ENCODE results near the gene SYNGAP1.

The SYNGAP1 gene

DNA sequence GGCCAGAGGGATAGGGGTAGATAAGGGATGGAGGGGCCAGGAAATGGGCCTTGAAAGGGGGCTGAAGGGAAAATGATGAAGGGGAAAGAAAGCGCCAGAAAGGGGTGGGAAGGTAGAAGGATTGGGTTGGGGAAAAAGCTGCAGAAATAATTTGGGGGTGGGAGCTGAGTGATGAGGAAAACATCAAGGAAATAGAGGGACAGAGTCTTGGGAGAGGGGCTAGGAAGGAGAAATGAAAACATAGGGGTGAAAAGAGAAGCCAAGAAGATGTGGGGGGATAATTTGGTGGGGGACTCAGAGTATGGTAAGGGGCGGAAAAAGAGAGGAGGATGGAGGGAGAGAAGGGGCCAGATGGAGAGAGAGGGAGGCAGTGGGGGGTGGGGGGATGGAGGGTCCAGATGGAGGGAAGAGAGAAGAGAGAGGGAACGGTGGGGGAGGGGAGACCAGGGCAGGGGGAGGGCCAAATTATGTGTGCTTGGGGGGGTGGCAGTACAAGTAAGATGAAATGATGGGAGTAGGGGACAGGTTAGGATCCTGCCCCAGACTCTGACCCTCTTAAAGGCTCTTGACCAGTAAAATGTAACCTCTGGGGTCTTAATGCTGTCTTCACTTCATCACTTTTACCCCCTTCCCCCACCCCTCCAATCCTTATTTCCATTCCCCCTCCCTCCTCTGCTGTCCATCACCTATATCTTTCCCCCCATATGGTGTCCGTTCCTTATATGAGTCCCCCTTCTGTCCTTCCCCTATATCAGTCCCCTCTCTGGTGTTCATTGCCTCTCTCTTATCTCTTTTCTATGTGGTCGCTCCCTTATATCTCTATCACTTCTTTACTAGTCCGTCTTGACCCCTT lies 852 bp downstream of the SYNGAP1 start:
- no peak for DNase-seq (ENCODE audit: low read depth in 2 of 3, low spot score in 2 of 3)

DNA sequence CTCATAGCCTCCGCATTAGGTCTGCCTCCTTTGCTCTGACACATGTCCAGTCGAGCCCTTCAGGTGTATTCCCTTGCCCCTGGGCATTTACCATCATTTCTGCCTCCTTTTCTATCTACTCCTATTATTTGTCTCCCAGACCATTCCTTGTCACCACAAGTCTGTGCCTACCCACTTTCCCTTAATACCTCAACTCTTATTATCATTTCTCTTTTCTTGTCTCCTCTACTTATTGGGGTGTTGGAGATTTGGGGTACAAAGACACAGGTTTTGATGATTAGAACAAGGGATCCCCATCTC lies 1.4 kb downstream of the SYNGAP1 start:
- DNase-seq (ENCODE audit: low read depth in 2 of 3, low spot score in 2 of 3), result no peak

DNA sequence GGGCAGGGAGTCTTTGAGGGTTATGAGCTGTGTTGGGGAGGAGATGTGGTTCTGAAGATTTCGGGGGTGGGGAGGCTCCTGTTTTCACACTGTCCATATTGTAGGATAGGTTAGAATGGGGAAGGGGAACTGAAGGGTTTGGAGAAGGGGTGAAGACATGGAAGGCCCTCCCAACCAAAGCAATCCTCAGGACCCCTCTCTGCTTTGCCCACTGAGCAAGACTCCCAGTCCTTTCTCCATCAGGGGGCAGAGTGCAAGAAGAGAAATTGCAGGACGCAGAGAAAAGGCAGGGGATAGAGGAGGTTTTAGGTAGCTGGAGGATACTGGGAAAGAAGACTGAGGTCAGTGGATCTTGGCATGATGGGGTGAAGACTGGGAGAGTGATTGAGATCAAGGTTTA lies 3.9 kb downstream of the SYNGAP1 start:
- DNase-seq (ENCODE audit: low read depth in 2 of 3, low spot score in 2 of 3), result no peak

DNA sequence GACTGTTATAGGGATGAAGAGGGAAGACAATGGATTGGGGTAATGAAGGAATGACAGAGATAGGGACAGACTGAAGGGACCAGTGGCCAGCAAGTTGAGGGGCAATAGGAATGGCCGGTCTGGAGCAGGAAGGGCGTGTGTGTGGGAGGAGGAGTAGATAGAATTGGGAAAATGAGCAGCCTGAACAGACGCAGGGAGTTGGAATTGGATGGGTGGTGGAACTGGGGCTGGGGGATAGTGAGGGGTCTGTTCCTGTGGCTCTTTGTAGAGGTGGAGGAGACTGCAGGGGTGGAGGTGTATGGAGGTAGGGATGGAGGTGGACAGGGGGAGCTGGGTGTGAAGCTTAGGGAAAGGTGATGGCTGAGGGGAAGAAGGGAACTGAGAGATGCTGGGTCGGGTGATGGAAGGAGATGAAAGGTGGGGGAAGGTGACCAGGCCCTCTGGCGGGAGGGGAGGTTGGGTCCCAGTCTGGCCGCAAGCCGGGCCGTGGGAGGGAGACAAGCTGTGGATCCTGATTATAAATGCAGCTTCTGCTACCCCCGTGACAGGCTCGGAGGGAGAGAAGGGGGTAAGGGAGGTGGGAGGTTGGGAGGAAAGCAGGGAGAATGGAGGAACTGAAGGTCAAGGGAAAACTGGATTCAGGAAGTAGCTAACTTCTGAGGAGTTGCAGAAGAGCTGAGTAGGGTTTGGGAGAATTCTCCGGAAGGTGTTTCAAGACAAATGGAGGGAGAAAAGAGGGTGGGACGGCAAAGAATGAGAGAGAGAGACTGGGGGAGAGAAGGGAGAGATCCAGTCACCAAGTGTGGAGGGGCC lies 5.2 kb downstream of the SYNGAP1 start:
- DNase-seq (ENCODE audit: low read depth in 2 of 3, low spot score in 2 of 3), result no peak

DNA sequence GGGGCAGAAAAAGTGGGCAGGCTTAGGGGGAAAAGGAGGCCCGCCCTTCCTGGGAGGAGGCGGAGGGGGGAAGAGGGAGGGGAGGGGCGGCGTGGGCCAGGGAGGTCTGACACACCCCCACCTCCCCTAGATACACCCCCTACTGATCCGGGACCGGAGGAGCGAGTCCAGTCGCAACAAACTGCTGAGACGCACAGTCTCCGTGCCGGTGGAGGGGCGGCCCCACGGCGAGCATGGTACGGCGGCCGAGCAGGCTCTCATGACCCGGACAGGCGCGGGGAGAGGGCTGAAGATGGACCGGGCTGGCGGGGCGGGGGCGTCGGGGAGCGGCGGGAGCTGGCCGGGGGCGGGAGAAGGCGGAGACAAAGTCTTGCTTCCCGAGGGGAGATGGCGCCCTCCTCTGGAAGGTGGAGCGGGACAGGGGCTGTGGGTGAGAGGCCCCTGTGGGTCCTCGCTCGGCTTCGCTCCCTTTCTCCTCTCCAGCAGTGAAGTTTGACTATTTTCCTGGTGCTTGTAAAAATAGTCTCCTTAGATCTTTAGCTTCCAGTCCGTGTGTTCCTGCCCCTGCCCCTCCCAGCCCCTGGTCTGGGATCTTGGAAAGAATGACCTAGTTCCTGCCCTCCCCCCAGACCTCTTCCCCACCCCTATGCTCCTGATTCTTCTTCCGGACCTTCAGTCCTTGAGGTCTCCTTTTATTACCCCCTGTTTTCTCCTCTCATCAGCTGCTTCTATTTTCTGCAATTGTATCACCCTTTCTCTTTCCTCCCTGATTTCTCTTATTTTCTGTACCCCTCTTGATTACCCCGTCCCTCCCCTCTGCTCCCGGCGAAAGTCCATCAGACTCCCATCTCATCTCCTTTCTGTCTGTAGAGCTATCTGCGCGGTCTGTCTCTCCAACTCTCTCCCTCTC lies 6.1 kb downstream of the SYNGAP1 start:
- peak in 2 of 3 experiments; percentile 56 to 68 for DNase-seq (ENCODE audit: low read depth in 2 of 3, low spot score in 2 of 3)

DNA sequence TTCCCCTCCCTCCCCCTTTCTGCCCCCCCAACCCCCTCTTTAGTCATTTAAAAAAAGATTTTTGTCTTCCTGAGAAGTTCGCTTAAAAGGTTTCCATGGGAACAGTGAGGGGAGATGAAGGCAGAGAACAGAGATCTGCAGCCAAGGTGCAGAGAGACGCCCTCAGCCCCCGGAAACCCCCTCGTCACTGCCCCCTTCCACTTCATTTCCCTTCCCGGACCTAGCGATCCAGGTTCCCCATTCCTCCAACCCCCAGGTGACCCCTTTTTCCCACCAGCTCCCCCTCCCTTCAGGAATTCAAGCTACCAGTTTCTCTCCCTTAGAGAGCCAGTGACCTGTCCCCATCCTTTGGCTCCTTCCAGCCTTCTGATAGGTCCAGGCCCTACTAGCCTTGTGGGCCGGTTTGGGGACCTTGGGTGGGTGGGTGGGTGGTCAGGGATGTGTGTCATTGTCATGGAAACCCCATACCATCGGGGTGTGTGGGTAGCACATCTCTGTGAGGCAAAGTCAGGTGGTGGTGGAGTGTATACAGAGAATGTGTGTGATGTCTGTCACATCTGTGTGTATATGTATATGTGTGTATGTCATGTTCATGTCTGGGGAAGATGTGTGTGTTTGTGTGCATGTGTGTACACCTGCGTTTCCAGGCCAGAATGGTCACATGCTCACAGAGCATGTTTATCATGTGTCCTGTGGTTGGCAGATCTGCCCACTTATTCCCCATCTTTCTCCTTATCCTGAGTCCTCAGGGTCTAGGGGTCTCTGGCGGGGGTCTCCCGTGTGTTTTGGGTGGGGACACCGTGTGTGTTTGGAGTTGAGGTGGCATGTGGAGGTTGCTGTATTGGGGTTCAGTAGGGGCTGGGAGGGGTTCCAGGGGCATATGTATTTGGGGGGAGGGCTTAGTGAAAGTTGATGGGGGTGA lies 7.0 kb downstream of the SYNGAP1 start:
- no peak for DNase-seq (ENCODE audit: low read depth in 2 of 3, low spot score in 2 of 3)

DNA sequence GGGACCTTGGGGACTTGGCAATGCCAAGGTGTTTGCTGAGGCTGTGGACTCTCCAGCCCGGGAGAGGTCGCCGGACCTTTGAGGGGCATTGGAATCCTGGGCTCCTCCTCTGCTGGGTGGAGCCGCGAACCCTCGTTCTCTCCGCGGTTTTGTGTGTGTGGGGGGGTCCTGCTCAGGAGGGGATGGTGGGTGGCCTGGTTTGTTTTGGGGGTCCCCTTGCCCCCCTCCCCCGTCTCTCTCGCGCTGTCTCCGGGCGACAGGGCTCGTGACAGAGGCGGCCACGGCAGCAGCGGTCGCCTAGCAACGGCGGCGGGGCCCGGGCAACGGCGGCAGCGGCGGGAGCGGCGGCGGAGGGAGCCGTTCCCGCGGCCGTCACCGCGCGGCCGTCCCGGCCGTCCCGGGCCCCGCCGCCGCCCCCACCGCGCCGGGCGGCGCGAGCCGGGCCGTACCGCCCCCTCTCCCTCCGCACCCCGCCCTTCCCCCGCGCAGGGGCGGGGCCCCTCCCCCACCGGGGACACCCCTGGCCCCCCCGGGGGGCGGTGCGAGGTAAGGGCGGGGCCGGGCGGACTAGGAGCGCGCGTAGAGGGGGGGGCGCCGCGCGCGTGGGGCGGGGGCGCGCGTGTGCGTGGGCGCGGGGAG lies 7.8 kb downstream of the SYNGAP1 start:
- peak in 1 of 3 experiments; percentile 28 for DNase-seq (ENCODE audit: low read depth in 2 of 3, low spot score in 2 of 3)

DNA sequence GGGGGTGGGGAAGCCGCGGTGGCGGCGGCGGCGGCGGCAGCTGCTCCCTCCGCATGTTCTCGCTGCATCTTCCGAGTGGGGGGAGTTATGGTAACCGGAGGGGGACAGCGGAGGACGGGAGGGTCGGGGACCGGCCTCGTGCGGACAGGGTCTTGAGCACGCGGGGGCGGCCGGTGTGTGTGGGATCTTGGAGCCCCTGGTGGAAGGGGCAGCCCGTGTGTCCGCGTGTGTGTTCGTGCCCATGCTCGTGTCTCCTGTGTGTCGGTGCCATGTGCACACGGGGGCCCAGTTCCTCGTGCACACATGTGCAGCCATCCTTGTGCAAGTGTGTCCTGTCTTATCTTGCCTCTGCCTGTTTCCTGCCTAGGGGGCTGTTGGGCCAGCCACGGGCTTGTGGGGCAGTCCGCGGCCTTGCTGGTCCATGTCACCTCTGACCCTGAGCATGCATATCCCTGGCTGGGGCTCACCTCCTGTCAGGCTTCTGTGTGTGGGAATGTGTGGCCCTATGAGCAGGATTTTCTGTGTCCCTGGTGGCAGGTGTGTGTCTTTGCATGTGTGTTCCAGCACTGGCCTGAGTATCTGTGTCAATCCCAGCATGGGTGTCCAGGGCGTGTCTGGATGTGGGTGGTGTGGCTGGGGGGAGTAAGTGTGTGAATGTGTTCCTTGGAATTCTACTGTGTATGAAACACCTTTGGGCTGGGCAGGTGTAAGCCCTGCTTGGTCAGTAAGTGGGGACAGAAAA lies 8.5 kb downstream of the SYNGAP1 start:
- DNase-seq (ENCODE audit: low read depth in 2 of 3, low spot score in 2 of 3), result no peak

DNA sequence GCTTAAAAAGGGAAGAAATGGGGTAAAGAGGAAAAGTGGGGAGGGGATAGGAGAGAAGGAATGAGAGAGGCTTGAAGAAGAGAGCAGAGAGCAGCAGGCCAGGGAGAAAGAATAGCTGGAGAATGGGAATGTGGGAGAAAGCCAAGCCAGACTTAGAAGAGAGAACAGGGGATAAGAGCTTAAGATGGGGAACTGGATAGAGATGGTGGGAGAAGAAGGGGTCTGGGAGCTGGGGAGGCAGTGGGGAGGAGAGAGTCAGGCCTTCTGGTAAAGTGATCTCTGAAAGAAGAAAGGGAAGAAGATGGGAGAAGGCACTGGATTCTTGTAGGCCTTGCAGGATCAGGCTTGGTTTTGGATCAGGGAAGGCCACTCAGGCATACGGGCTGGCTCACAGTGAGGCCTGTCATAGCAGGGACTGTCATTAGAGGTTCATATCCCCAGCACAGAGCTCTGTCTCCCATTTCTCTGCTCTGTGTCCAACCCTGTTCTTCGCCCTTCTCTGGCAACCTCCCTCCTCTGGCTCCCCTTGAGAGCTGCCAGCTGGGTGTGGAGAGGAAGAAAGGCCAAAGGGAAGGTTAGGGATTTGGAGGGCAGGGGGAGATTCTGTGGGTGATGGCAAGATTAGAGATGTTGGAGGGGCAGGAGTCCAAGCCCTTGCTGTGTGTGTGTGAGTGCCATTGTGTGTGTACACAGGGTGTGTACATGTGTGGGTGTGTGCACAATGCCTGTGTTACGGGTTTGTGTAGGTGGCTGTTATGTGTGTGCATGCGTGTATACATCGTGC lies 9.3 kb downstream of the SYNGAP1 start:
- DNase-seq (ENCODE audit: low read depth in 2 of 3, low spot score in 2 of 3), result no peak

DNA sequence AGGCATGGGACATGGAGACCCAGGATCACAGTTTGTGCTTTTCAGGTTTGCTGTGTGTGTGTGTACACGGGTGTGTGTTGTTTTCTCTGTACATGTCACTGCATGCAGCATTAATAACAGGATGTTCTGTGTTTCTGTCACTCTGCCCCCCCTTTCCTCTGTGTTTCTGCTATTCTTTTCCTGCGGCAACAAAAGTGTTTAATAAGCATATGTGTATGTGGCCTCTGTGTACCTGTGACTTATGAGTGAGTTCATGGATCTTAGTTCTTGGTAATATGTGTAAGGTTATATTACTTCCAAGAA lies 9.8 kb downstream of the SYNGAP1 start:
- DNase-seq (ENCODE audit: low read depth in 2 of 3, low spot score in 2 of 3), result no peak

DNA sequence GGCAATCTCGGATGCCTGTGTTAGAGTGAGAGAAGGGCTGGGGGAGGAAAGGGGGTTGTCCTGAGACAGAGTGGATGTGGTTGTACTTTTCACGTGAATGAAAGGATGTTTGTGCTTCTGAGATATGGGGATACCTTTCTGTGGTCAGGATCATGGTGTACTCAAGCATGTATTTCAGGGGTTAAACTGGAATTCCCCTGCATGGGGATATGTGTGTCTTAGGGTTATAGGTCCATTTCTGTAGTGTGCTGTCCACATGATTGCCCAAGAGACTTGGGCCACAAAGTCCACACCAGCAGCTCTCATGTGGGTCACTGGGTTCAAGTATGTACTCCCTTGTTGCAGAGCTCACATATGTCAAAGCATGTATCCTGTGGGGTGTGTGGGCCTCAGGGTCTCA lies 10.5 kb downstream of the SYNGAP1 start:
- DNase-seq (ENCODE audit: low read depth in 2 of 3, low spot score in 2 of 3), result no peak

DNA sequence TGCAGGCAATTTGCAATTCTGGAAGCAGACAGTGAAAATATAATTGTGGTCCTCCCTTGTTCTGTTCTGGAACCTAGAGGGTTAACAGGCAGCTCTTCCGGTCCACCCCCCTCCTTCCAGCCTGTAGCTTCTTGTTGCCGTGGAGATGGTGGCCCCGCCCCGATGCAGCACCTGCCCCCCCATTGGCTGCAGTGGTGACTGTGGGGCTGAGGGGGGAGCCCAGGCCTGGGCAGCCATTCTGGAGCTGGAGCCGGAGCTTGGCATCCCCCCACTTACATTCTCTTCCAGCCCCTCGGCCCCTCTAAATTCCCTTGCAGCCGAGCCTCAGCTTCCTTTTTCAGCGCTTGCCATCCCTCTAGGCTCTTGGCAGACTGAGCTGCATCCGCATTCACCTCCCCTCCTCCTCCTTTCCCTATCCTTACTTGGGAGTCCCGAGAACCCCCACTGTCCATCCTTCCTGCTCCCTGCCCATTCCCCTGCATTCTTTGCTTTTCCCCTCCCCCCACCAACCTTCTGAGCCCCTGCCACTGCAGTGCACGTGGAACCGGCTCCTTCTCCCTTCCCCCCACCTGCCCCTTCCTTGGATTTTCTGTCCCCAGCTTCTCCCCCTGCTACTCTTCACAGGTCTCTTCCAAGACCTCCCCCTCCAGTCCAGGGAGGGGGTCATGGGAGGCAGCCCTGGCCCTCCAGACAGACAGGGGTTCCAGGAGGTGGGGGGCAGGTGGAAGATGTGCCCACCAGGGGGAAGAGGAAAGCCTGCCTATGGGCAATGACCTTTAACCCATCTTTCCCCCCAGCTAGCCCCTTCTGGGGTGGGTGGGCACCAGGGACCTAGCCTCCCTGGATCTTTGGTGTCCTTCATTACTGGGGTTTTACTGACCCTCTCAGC lies 11.4 kb downstream of the SYNGAP1 start:
- peak in 2 of 3 experiments; percentile 42 to 69 for DNase-seq (ENCODE audit: low read depth in 2 of 3, low spot score in 2 of 3)

DNA sequence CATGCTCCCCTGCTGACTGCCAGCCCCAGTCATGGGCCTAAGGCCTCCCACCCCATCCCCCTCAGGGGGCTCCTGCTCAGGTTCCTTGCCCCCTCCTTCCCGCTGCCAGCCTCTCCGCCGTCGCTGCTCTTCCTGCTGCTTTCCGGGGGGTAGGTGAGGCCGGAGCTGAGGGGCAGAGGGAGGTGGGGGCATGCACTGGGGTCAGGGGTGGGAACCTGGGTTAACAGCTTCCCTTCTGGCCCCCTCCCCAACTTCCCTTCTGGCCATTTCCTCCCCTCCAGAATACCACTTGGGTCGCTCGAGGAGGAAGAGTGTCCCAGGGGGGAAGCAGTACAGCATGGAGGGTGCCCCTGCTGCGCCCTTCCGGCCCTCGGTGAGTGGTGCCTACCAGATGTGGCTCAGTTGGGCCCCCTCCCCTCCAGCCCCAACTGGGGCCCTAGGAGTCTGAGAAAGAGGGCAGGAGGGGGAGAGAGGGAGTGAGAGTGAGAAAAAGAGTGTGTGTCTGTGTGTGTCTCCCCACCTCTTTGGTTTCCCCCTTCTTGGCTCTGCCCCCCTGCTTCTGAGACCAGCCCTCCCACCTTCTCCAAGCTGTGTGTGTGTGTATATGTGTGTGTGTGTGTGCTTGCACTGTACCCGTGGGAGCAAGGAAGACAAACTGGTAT lies 12.1 kb downstream of the SYNGAP1 start:
- no peak for DNase-seq (ENCODE audit: low read depth in 2 of 3, low spot score in 2 of 3)

DNA sequence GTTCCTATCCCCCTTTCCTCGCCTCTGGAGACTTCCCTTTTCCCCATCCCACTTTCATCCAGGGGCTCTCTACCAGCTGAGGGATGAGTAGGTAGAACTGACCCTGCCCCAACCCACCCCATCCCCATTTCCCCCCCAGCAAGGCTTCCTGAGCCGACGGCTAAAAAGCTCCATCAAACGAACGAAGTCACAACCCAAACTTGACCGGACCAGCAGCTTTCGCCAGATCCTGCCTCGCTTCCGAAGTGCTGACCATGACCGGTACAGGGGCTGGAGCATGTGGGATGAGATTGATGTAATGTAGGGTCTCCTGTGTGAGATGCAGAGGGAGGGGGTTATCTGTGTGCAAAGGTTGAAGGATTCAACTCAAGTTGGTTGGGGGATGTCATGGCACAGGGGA lies 12.7 kb downstream of the SYNGAP1 start:
- DNase-seq (ENCODE audit: low read depth in 2 of 3, low spot score in 2 of 3), result no peak

DNA sequence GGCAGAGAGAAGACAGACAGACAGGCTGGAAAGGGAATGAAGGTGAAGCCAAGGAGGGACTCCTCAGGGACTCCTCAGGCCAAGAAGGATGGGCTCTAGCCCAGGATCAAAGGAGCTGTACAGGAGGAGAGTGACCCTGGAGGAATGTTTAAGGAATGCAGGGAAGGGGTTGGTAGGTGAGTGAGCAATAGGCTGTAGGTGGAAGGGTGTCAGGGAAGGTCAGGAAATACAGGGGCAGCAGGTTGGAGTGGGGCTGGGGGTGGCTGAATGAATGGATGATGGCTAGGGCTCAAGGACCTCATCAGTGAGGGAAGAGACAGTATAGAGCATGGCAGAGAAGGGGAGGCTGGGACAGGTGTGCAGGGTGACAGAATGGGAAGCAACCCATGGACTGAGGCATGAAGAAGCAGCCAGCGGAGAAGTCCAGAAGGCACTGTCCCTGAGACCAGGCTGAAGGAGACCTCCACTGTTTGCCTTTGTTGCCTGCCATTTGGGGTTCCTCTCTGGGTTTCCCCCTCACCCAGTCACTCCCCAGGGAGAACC lies 13.2 kb downstream of the SYNGAP1 start:
- no peak for DNase-seq (ENCODE audit: low read depth in 2 of 3, low spot score in 2 of 3)

DNA sequence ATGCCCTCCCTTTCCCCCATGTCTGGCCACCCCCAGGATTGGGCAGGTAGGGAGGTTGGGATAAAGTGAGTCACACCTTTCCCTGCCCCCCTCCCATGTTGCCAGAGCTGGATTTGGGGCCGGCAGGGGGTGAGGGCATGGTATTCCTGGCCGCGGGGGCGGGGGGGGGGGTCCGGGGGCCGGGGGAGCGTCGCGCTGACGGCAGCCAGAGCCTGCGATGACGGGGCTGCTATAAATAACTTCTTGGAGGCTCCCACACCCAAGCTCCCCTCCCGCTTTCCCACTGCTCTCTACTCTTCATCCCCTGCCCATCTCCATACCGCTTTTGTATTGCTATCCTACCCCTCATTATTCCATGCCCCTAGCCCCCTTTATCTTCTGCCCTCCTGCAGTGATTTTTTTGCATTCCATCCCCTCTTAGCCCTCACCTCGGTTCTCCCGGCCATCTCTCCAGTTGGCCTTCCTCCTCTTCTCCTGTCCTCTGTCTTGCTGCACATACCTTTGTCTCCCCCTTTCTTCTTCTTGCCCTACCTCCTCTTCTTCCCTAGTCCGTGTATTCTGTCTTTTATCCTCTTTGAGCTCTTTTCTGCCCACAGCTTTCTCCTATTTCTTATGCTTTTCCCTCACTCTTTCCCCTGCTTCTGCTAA lies 13.8 kb downstream of the SYNGAP1 start:
- DNase-seq (ENCODE audit: low read depth in 2 of 3, low spot score in 2 of 3), result no peak
